ENCODE measurements around the gene TRIML2.

Gene TRIML2

GRCh38 chr4:188109157-188109755 lies at the start of gene TRIML2:
Gene TRIML2 (minus strand): TSS chr4:188109603. CDS start chr4:188105368, 4,235 bp downstream.
- DNase-seq (ENCODE audit: low spot score), result no peak

GRCh38 chr4:188158336-188158735 lies 48.9 kb upstream of the TRIML2 start:
- no peak for DNase-seq (ENCODE audit: low spot score)

- DNase-seq (ENCODE audit: low spot score), result no peak
These were observed 45.4 kb upstream of the TRIML2 start for GRCh38 chr4:188154668-188155405.

- no peak for DNase-seq (ENCODE audit: low spot score)
These were observed 38.4 kb upstream of the TRIML2 start for GRCh38 chr4:188147776-188148175.

- no peak for DNase-seq (ENCODE audit: low spot score)
These were observed 37.8 kb upstream of the TRIML2 start for GRCh38 chr4:188147176-188147575.

GRCh38 chr4:188146618-188147017 lies 37.2 kb upstream of the TRIML2 start:
- DNase-seq (ENCODE audit: low spot score), result no peak

- DNase-seq (ENCODE audit: low spot score), result no peak
These were observed 36.2 kb upstream of the TRIML2 start for GRCh38 chr4:188145601-188146000.

- no peak for DNase-seq (ENCODE audit: low spot score)
These were observed 34.3 kb upstream of the TRIML2 start for GRCh38 chr4:188143731-188144130.

- no peak for DNase-seq (ENCODE audit: low spot score)
These were observed 30.3 kb upstream of the TRIML2 start for GRCh38 chr4:188139671-188140070.

- no peak for DNase-seq (ENCODE audit: low spot score)
These were observed 29.7 kb upstream of the TRIML2 start, which contains the start of gene TRIML1 for GRCh38 chr4:188139141-188139540. Gene TRIML1 (plus strand): TSS chr4:188139441. CDS start chr4:188139559, 118 bp downstream.

- no peak for DNase-seq (ENCODE audit: low spot score)
These were observed 28.8 kb upstream of the TRIML2 start for GRCh38 chr4:188138227-188138626.

GRCh38 chr4:188132232-188132631 lies 22.8 kb upstream of the TRIML2 start:
- no peak for DNase-seq (ENCODE audit: low spot score)

- DNase-seq (ENCODE audit: low spot score), result no peak
These were observed 21.0 kb upstream of the TRIML2 start for GRCh38 chr4:188130355-188130754.

- peak; percentile 32 for DNase-seq (ENCODE audit: low spot score)
These were observed 17.9 kb upstream of the TRIML2 start for GRCh38 chr4:188127214-188127874.

GRCh38 chr4:188121530-188121929 lies 12.1 kb upstream of the TRIML2 start:
- no peak for DNase-seq (ENCODE audit: low spot score)

GRCh38 chr4:188117631-188118324 lies 8.4 kb upstream of the TRIML2 start:
- no peak for DNase-seq (ENCODE audit: low spot score)

GRCh38 chr4:188113156-188113555 lies 3.8 kb upstream of the TRIML2 start:
- no peak for DNase-seq (ENCODE audit: low spot score)

GRCh38 chr4:188111955-188112354 lies 2.6 kb upstream of the TRIML2 start:
- no peak for DNase-seq (ENCODE audit: low spot score)

- no peak for DNase-seq (ENCODE audit: low spot score)
These were observed 1.5 kb upstream of the TRIML2 start for GRCh38 chr4:188110741-188111471.

GRCh38 chr4:188110036-188110435 lies 633 bp upstream of the TRIML2 start:
- no peak for DNase-seq (ENCODE audit: low spot score)

- peak; percentile 27 for DNase-seq (ENCODE audit: low spot score)
These were observed 1.2 kb downstream of the TRIML2 start for GRCh38 chr4:188107931-188108843.

Data from AG20443 (cell line).